Large intestine (tissue), 3 donors: Measurements from ENCODE around the gene PHACTR1. TPM values are rescaled to one million over a fixed set of nuclear protein-coding genes. Genes with fewer than 3 reads are reported as not detected.

Experiments
- DNase-seq, 2 donors: peaks; one replicate each; pipeline versions ENCODE4 v3.0.0 to v3.0.0-alpha.2; 2013
- H3K27ac ChIP-seq: one replicate; pipeline ENCODE4 v1.5.1; 2013; ENCODE audit warnings: low read length
- H3K27me3 ChIP-seq: 2 replicates; pipeline ENCODE4 v1.6.1; 2013; ENCODE audit warnings: low read length; ENCODE audit not compliant: control insufficient read depth, insufficient read depth
- H3K36me3 ChIP-seq: 2 replicates; pipeline ENCODE4 v1.6.1; 2013; ENCODE audit warnings: low read length; ENCODE audit not compliant: control insufficient read depth, insufficient read depth
- H3K4me1 ChIP-seq: one replicate; pipeline ENCODE4 v1.6.1; 2013; ENCODE audit warnings: low read length; ENCODE audit not compliant: control insufficient read depth, insufficient read depth
- H3K4me3 ChIP-seq: one replicate; pipeline ENCODE4 v1.5.1; 2013; ENCODE audit warnings: low read length
- H3K9me3 ChIP-seq: one replicate; pipeline ENCODE4 v1.6.1; 2013; ENCODE audit warnings: mild to moderate bottlenecking, low read depth, low read length, moderate library complexity; ENCODE audit not compliant: control insufficient read depth
- WGBS: methylation state at CpG from one replicate; pipeline ENCODE4 v1.1.5; 2013; ENCODE audit warnings: low lambda C conversion rate; ENCODE audit not compliant: insufficient coverage; 5-methylcytosine and 5-hydroxymethylcytosine counted together
- polyA plus RNA-seq: library from polyadenylated mRNA; unstranded; fragments of 120-200 nt; gene quantifications from one replicate; pipeline ENCODE4 v1.2.1, GENCODE V29; 2013

PHACTR1 gene
- polyA plus RNA-seq, 1 donor: 5.5 TPM

DNA sequence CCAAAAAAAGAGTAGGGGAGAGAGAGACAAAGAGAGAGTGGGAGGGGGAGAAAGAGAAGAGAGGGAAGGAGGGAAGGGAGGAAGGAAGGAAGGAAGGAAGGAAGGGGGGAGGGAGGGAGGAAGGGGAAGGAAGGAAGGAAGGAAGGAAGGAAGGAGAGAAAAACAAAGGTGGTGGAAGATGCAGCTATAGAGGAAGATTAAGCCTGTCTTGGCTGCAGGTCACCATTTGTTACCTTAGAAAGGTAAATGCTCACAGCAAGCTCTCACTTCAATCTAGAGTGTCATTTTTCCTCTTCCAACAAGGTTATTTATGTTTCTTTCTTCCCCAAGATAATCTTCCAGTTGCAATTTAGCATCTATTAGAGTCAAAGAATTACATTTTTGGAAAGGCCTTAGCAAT, 284.0 kb downstream of the PHACTR1 start:
- no peak overlapping the region for H3K4me3 ChIP-seq
- no peak overlapping the region for H3K27ac ChIP-seq
- no peaks in the 10 kb centered on the region for H3K36me3 ChIP-seq
- DNase-seq: no peak
- no peaks in the 10 kb centered on the region for H3K4me1 ChIP-seq
- no peaks in the 10 kb centered on the region for H3K27me3 ChIP-seq
- no peaks in the 10 kb centered on the region for H3K9me3 ChIP-seq

DNA sequence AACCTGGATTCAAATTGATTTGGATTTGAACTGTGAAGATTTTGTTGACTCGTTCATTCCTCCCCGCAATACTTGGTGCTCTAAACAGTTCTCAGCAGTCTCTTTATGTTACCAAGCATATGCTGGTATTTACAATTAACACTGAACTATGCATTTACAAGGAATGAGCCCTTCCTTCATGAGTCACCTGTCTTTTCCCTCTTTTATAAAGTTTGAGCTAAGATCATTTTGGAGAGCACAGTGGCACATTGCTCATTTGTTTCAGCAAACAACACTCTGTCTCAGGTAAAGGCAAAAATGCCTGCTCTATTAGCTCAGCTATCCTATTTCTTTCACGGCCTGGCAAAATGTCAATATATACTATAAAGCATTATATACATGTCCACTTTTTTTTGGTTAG, 285.4 kb downstream of the PHACTR1 start:
- Histone ChIP-seq H3K27ac (no peak overlapping the region), H3K9me3 (no peaks in the 10 kb centered on the region), H3K4me3 (no peak overlapping the region), H3K4me1 (no peaks in the 10 kb centered on the region), H3K27me3 (peaks cover 6% of the 10 kb centered on the region), H3K36me3 (no peaks in the 10 kb centered on the region)
- WGBS: no CpG with 5 or more reads among the region's 3 CpGs
- DNase-seq: no peak

DNA sequence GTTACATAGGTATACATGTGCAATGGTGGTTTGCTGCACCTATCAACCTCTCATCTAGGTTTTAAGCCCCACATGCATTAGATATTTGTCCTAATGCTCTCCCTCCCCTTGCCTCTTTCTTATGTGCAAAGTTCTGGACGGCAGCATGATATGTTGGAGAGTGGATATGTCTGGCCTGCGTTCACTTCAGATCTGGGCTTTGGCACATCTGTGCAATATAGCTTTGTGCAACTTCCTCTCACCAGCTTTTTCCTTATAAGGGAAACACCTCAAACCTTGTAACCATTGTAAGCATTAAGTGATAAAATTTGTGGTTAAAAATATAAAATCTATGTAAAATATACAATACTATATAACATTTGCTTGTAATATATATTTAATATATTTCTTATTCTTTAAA, 288.0 kb downstream of the PHACTR1 start:
- Histone ChIP-seq H3K4me1 (no peaks in the 10 kb centered on the region), H3K4me3 (no peak overlapping the region), H3K27me3 (peaks cover 8% of the 10 kb centered on the region), H3K27ac (no peak overlapping the region), H3K36me3 (no peaks in the 10 kb centered on the region), H3K9me3 (no peaks in the 10 kb centered on the region)
- no CpG with 5 or more reads among the region's 2 CpGs for WGBS
- no peak for DNase-seq

DNA sequence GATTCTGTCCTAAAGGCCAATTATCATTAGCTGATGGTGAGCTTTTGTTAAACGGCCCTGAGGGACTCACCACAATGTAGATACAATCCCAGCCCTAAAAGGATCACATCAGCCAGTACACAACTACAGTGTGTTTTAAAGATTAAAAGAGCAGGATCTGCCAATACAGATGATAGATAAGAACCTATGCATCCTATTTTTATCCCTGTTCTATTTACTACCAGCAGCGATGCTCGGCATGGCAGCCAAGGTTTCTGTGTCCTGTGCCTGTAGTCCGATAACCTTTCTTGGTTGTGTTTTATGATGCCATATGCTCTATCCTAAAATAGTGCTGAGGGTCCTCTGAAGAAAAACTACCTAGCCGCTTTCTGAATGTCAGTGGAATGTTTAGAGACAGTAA, 289.4 kb downstream of the PHACTR1 start:
- Histone ChIP-seq H3K27me3 (peaks cover 20% of the 10 kb centered on the region), H3K36me3 (no peaks in the 10 kb centered on the region), H3K9me3 (no peaks in the 10 kb centered on the region), H3K4me1 (no peaks in the 10 kb centered on the region), H3K27ac (no peak overlapping the region), H3K4me3 (no peak overlapping the region)
- no CpG with 5 or more reads among the region's 5 CpGs for WGBS
- no peak for DNase-seq

DNA sequence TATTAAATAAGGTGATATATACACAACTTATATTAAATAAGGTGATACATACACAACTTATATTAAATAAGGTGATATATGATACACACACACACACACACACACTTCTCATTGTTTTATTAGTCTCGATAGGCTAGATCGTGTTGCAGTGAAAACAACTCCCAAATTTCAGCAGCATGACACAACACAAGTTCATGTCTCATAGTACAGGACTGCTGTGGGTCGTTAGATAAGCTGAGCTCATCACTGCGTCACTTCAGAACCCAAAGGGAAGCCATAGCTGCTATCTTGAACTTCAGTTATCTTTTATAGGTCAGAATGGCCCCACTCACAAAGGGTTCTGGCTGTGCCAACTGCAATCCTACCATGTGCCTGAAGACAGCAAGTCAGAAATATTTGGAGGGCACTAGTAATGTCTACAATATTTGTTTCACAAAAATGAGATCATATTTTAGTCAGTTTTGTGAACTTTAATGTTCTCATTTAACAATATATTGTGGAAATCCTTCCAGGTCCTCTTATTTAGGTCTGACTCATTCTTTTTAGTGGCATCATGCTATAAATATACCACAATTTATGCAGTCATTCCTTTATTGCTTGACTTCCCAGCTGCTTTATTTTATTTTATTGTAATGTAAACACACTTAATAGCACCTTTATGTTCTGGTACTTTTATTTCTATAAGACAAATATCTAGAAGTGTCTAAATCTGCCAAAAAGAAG, 290.2 kb downstream of the PHACTR1 start:
- no CpG with 5 or more reads among the region's 4 CpGs for WGBS
- Histone ChIP-seq H3K27me3 (peaks cover 27% of the 10 kb centered on the region), H3K36me3 (no peaks in the 10 kb centered on the region), H3K4me3 (no peak overlapping the region), H3K4me1 (no peaks in the 10 kb centered on the region), H3K9me3 (no peaks in the 10 kb centered on the region), H3K27ac (no peak overlapping the region)
- no peak for DNase-seq

DNA sequence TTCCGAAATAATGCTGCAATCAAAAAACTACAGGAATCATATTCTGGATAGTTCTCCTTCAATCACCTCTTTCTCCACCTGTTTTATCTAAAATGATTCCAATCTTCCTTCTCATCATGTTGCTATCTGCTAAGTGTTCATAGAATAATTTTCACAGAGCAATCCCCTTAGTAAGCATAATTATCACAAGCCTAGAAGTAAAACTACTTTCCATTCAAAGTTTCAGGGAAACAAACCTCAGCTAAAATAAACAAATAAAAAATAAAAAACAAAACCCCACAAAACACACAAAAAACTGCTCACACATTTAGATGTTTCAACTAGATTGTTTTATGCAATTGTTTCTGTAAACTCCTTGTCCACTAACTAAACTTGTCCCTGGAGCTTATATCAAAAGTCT, 291.2 kb downstream of the PHACTR1 start:
- Histone ChIP-seq H3K4me1 (no peaks in the 10 kb centered on the region), H3K27ac (no peak overlapping the region), H3K36me3 (no peaks in the 10 kb centered on the region), H3K9me3 (no peaks in the 10 kb centered on the region), H3K27me3 (peaks cover 37% of the 10 kb centered on the region), H3K4me3 (no peak overlapping the region)
- WGBS: no CpG with 5 or more reads among the region's 1 CpG
- DNase-seq: no peak

DNA sequence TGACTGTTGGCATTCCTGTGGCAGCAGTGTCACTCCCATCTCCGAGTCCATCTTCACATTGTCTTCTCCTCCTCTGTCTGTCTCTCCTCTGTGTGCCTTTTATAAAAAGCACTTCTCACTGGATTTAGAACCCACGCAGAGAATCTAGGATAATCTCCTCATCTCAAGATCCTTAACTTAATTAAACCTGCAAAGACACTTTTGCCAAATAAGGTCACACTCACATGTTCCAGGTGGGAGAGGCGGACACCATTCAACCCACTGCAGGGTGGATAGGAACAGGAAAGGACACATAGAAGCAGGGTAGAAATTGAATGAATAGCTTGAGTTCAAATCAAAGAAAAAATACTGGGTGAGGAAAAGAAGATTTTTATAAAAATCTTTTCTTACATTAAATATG, 292.5 kb downstream of the PHACTR1 start:
- no peaks in the 10 kb centered on the region for H3K4me1 ChIP-seq
- no peak overlapping the region for H3K27ac ChIP-seq
- no peak overlapping the region for H3K4me3 ChIP-seq
- no peaks in the 10 kb centered on the region for H3K36me3 ChIP-seq
- no peaks in the 10 kb centered on the region for H3K9me3 ChIP-seq
- WGBS: 80% methylated on average over 2 of the region's 3 CpGs
- no peak for DNase-seq
- peaks cover 48% of the 10 kb centered on the region for H3K27me3 ChIP-seq

DNA sequence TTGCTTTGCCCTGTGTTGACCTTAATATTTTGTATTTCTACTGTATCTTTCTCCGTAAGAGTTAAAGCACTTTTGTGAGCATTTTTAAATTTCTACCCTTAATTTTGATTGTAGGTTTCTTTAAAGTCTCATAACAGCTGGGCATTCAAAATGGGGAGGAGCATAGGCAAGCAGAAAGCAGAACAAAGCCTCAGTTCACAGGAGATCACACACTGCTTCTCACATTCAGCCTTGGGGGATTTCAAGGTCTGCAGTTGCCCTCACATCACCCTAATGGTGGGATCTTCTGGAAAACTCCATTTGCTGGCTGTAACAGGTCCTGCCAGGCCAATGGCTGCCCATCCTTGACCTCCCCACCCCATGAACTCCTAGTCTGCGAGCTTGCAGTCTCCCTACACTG, 292.9 kb downstream of the PHACTR1 start:
- DNase-seq: no peak
- H3K27ac ChIP-seq: no peak overlapping the region
- H3K4me3 ChIP-seq: no peak overlapping the region
- H3K9me3 ChIP-seq: no peaks in the 10 kb centered on the region
- peaks cover 52% of the 10 kb centered on the region for H3K27me3 ChIP-seq
- H3K36me3 ChIP-seq: no peaks in the 10 kb centered on the region
- WGBS: 100% methylated on average over 1 of the region's 2 CpGs
- H3K4me1 ChIP-seq: no peaks in the 10 kb centered on the region

DNA sequence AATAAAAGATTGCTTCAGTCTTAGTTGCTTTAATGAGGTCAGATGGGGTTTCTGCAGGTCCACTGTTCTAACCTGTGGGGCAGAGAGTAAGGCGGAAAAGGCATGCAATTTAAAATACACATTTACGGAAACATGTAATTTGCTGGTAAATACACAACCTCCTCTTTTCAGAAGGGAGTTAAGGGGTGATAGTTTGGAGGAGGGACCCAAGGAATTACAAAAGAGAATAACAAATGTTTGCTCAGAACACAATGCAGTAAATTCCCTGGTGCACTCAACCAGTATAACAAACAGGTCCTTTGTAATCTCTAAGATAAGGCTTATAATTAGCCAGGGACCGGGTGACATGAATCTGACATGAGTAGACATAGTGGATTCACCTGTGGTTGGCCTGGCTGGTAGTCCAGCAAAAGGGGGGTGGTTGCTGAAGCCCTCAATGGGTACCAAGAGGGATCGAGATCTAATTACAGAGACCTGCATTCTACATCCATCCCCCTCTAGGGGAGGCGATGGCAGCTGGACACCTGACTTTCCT, 295.1 kb downstream of the PHACTR1 start:
- WGBS: no CpG with 5 or more reads among the region's 5 CpGs
- H3K27ac ChIP-seq: no peak overlapping the region
- H3K36me3 ChIP-seq: no peaks in the 10 kb centered on the region
- H3K9me3 ChIP-seq: no peaks in the 10 kb centered on the region
- H3K27me3 ChIP-seq: peaks cover 66% of the 10 kb centered on the region
- peaks cover 3% of the 10 kb centered on the region for H3K4me1 ChIP-seq
- DNase-seq: no peak
- H3K4me3 ChIP-seq: no peak overlapping the region

DNA sequence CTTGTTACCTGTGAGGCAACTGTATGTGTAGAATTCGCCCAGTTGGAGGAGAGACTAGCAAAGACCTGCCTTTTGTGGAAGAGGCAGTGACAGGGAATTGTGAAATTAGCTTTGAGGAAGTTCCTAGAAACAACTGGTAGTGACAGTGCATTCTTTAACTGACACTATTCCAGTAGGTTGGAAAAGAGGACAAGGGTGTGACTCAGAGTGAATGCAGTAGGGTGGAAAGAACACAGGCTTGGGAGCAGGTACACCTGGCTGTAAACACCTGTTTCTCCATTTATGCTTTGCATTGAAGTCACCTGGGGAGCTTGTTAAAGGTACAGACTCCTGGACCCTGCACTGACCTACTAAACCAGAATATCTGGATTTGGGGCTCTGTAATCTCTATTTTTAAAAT, 295.7 kb downstream of the PHACTR1 start:
- no CpG with 5 or more reads among the region's 1 CpG for WGBS
- Histone ChIP-seq H3K4me3 (no peak overlapping the region), H3K4me1 (peaks cover 3% of the 10 kb centered on the region), H3K27me3 (peaks cover 65% of the 10 kb centered on the region), H3K36me3 (no peaks in the 10 kb centered on the region), H3K27ac (no peak overlapping the region), H3K9me3 (no peaks in the 10 kb centered on the region)
- peak in 1 of 2 donors; percentile 27 for DNase-seq
